Caco-2 (cell line): ENCODE measurements around the gene PNPLA5. TPM values are rescaled to one million over a fixed set of nuclear protein-coding genes. Genes with fewer than 3 reads are reported as not detected.

Experiments used
- BruUV-seq: library from RNA; stranded (reverse); fragments of 400-500 nt; replicated peaks from 2 replicates; lab custom pipeline; 2021; lab: Mats Ljungman, UMichigan
- CTCF ChIA-PET: fragments of 300-600 bp; sonication (Branson Sonifier 250); formaldehyde crosslinking; loops from one replicate; lab custom pipeline; 2022; ENCODE audit warnings: antibody characterized with exemption; lab: Charles Lee
- POLR2A ChIA-PET: fragments of 300-600 bp; sonication (Branson Sonifier 250); formaldehyde crosslinking; loops from one replicate; lab custom pipeline; 2022; ENCODE audit warnings: antibody characterized with exemption; lab: Charles Lee
- DNase-seq, 2 experiments: peaks; one replicate each; pipeline versions ENCODE4 v3.0.0 to v3.0.0-alpha.2; 2020 to 2022
- H3K27me3 ChIP-seq: replicated peaks from 2 replicates; pipeline ENCODE4 v1.6.0; 2011; ENCODE audit warnings: low read length; ENCODE audit not compliant: control insufficient read depth, insufficient read depth
- H3K36me3 ChIP-seq: 2 replicates; pipeline ENCODE4 v1.5.1; 2011; ENCODE audit warnings: low read length; ENCODE audit not compliant: control insufficient read depth, insufficient read depth
- H3K4me1 ChIP-seq: fragments of 250-450 bp; sonication (Bioruptor Pico); 2 replicates; pipeline ENCODE4 v1.5.1; 2020; ENCODE audit warnings: mild to moderate bottlenecking
- H3K4me3 ChIP-seq: 2 replicates; pipeline ENCODE4 v1.5.1; 2011; ENCODE audit warnings: low read depth, mild to moderate bottlenecking, control low read depth, low read length
- H3K9me3 ChIP-seq: fragments of 250-450 bp; sonication (Bioruptor Pico); 2 replicates; pipeline ENCODE4 v1.5.1; 2020; ENCODE audit warnings: mild to moderate bottlenecking, moderate library complexity
- H3K27ac Mint-ChIP-seq: one replicate; pipeline ENCODE4 v1.8.0; 2022; ENCODE audit warnings: mixed read lengths; ENCODE audit not compliant: unreplicated experiment
- H3K27me3 Mint-ChIP-seq: one replicate; pipeline ENCODE4 v1.8.0; 2022; ENCODE audit warnings: mixed read lengths; ENCODE audit not compliant: insufficient read depth, unreplicated experiment
- H3K36me3 Mint-ChIP-seq: one replicate; pipeline ENCODE4 v1.8.0; 2022; ENCODE audit warnings: mild to moderate bottlenecking, mixed read lengths; ENCODE audit not compliant: insufficient read depth, unreplicated experiment
- H3K4me1 Mint-ChIP-seq: one replicate; pipeline ENCODE4 v1.8.0; 2022; ENCODE audit warnings: low read depth, mixed read lengths; ENCODE audit not compliant: unreplicated experiment
- H3K4me3 Mint-ChIP-seq: one replicate; pipeline ENCODE4 v1.8.0; 2022; ENCODE audit warnings: mild to moderate bottlenecking, moderate library complexity, mixed read lengths; ENCODE audit not compliant: unreplicated experiment
- H3K9me3 Mint-ChIP-seq: one replicate; pipeline ENCODE4 v1.8.0; 2022; ENCODE audit warnings: mixed read lengths; ENCODE audit not compliant: unreplicated experiment
- intact Hi-C: fragments of 100-400 bp; cut with micrococcal nuclease; formaldehyde crosslinking; loops from one replicate; pipeline ENCODE4 v1.10.0; 2022; ENCODE audit not compliant: unreplicated experiment
- total RNA-seq: library from RNA; stranded (reverse); gene quantifications from 2 replicates; pipeline ENCODE4 v1.2.3, GENCODE V29; 2022
- TF ChIP-seq, protein P1 (sequence below), 2 experiments: fragments of 200-600 bp in 1 of 2; IDR thresholded peaks; 1 replicate in 1 of 2; 2 replicates in 1 of 2; pipeline versions ENCODE4 v1.5.1 to v1.8.0; 2011 to 2022; ENCODE audit warnings: antibody characterized with exemption in 1 of 2, control low read depth in 1 of 2, inconsistent platforms in 1 of 2, low read depth in 1 of 2, low read length in 1 of 2, mild to moderate bottlenecking in 1 of 2, moderate library complexity in 1 of 2; ENCODE audit not compliant: insufficient read depth in 1 of 2, severe bottlenecking in 1 of 2, unreplicated experiment in 1 of 2

Gene PNPLA5
- total RNA-seq, 1 experiment from 2014 or later = not detected

DNA sequence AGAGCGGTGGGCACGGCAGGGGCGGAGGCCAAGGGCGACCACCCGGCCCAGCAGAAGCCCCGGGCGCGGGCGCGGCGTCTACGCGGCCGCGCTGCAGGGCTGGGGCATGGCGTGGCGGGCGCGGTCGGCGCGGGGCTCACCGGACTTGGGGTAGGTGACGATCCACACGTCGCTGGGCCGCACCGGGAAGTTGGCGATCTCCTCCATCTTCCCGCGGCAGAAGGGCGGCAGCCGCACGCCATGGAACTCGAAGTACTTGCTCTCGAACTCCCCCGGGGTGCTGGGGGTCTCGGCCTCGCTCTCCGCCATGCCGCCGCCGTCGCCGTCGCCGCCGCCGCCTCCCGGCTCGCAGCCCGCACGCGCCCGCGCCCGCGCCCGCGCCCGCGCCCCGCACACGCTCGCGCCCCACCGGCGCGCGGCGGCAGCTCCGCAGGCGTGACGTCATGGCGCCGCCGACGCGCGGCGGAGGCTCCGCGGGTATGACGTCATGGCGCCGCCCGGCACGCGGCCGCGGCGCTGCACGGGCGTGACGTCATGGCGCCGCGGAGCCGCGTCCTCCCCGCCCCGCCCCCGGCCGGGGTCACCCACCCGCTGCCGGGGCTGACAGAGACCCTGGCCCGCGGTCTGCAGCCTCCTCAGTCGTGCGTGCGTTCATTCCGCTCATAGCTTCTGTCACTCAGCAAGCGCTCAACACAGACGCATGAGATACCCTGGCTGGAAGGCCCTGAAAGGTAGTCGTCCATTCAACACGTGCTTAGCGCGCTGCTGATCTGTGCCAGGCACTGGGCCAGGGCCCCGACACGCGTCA lies 29.5 kb downstream of the PNPLA5 start, which contains the start of gene SULT4A1:
TSS of gene SULT4A1 (minus strand) at position 440 of the 808 bp plus-strand sequence. CDS start at position 309, 131 bp downstream.
- Mint-ChIP-seq H3K36me3 (no peaks in the 10 kb centered on the region), H3K4me3 (no peak within 1 kb of the TSS), H3K27me3 (peaks cover 2% of the 10 kb centered on the region), H3K9me3 (peaks cover 3% of the 10 kb centered on the region), H3K4me1 (no peaks in the 10 kb centered on the region), H3K27ac (no peak within 1 kb of the TSS)
- peak in 1 of 2 experiments; percentile 21 for DNase-seq
- TF ChIP-seq, protein P1, sequence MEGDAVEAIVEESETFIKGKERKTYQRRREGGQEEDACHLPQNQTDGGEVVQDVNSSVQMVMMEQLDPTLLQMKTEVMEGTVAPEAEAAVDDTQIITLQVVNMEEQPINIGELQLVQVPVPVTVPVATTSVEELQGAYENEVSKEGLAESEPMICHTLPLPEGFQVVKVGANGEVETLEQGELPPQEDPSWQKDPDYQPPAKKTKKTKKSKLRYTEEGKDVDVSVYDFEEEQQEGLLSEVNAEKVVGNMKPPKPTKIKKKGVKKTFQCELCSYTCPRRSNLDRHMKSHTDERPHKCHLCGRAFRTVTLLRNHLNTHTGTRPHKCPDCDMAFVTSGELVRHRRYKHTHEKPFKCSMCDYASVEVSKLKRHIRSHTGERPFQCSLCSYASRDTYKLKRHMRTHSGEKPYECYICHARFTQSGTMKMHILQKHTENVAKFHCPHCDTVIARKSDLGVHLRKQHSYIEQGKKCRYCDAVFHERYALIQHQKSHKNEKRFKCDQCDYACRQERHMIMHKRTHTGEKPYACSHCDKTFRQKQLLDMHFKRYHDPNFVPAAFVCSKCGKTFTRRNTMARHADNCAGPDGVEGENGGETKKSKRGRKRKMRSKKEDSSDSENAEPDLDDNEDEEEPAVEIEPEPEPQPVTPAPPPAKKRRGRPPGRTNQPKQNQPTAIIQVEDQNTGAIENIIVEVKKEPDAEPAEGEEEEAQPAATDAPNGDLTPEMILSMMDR (IDR thresholded peaks at IDR 0.05; ENCODE audit: insufficient read depth in 1 of 2, low read depth in 1 of 2, low read length in 1 of 2, severe bottlenecking in 1 of 2, unreplicated experiment in 1 of 2) = no peak
- intact Hi-C loops = no loop called here
- H3K36me3 ChIP-seq = no peaks in the 10 kb centered on the region
- ChIA-PET POLR2A (no interaction called here), CTCF (no interaction called here)
- BruUV-seq = no TSS peak
- no peak within 1 kb of the TSS for H3K4me3 ChIP-seq
- no peaks in the 10 kb centered on the region for H3K4me1 ChIP-seq
- no peaks in the 10 kb centered on the region for H3K27me3 ChIP-seq
- H3K9me3 ChIP-seq = no peaks in the 10 kb centered on the region

DNA sequence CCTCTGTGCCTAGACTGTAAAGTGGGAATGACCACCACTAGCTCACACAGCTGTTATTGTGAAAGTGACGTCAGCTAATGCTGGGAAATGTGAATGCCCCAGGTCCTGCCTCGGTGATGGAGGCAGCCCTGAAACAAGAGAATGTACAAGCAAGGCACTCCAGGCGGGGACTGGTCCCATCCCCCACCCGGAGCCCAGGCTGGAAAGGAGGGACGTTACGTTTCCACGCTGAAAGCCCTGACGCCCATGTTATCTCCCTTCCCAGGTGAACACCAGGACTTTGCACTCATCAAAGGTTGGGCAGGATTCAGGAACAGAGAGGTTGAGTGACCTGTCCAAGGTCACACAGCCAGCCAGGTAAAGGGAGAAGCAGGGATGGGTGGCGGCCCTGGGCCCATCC lies 30.3 kb downstream of the PNPLA5 start:
- Histone ChIP-seq H3K9me3 (no peaks in the 10 kb centered on the region), H3K27me3 (no peaks in the 10 kb centered on the region), H3K4me3 (no peak overlapping the region), H3K4me1 (no peaks in the 10 kb centered on the region), H3K36me3 (no peaks in the 10 kb centered on the region)
- Mint-ChIP-seq H3K36me3 (no peaks in the 10 kb centered on the region), H3K4me1 (no peaks in the 10 kb centered on the region), H3K4me3 (no peak overlapping the region), H3K27me3 (peaks cover 2% of the 10 kb centered on the region), H3K9me3 (peaks cover 11% of the 10 kb centered on the region), H3K27ac (no peak overlapping the region)
- peak in 1 of 2 experiments; percentile 12 for DNase-seq
- TF ChIP-seq, protein P1 (IDR thresholded peaks at IDR 0.05; ENCODE audit: insufficient read depth in 1 of 2, low read depth in 1 of 2, low read length in 1 of 2, severe bottlenecking in 1 of 2, unreplicated experiment in 1 of 2) = no peak
- POLR2A ChIA-PET = no interaction called here
- CTCF ChIA-PET = no interaction called here
- no TSS peak for BruUV-seq
- intact Hi-C loops = no loop called here

DNA sequence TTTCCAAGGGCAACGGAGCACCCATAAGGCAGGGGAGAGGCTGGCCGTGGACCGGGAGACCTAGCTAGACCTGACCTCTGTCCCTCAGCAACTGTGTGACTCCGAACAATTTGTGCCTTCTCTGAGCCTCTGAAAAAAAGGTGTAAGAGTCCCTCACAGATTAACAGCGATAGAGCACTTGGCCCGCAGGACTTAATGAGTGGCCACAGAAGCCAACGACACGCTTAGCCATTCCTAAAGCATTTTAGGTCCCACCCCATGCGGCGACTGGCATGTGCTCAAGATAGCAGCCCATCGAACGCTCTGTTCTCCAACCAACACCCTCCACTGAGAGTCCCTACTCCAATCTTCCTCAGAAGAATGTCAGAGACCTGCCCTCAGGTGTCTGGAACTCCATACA lies 31.0 kb downstream of the PNPLA5 start:
- peaks cover 11% of the 10 kb centered on the region for H3K9me3 Mint-ChIP-seq
- peaks cover 2% of the 10 kb centered on the region for H3K27me3 Mint-ChIP-seq
- POLR2A ChIA-PET = no interaction called here
- CTCF ChIA-PET = no interaction called here
- no peaks in the 10 kb centered on the region for H3K4me1 Mint-ChIP-seq
- H3K9me3 ChIP-seq = no peaks in the 10 kb centered on the region
- TF ChIP-seq, protein P1 (IDR thresholded peaks at IDR 0.05; ENCODE audit: insufficient read depth in 1 of 2, low read depth in 1 of 2, low read length in 1 of 2, severe bottlenecking in 1 of 2, unreplicated experiment in 1 of 2) = no peak
- H3K36me3 Mint-ChIP-seq = no peaks in the 10 kb centered on the region
- no peak overlapping the region for H3K4me3 Mint-ChIP-seq
- no peaks in the 10 kb centered on the region for H3K36me3 ChIP-seq
- no TSS peak for BruUV-seq
- H3K4me1 ChIP-seq = no peaks in the 10 kb centered on the region
- intact Hi-C loops = no loop called here
- no peak overlapping the region for H3K27ac Mint-ChIP-seq
- peak in 1 of 2 experiments; percentile 17 for DNase-seq
- H3K27me3 ChIP-seq = no peaks in the 10 kb centered on the region
- H3K4me3 ChIP-seq = no peak overlapping the region
